Esophagus (tissue), 2 donors: ENCODE data around the gene STOX2. TPM values are rescaled to one million over a fixed set of nuclear protein-coding genes. Genes with fewer than 3 reads are reported as not detected.
"Not testable (repeated sequence)": the region's sequence is repeated elsewhere in the genome, so short reads cannot be mapped to it uniquely, and the experiment has no call there.

Experiments
- H3K27ac ChIP-seq, 2 donors: one replicate each; pipeline ENCODE4 v1.5.1; 2013; ENCODE audit warnings: low read depth in 2 of 2, mild to moderate bottlenecking in 2 of 2, inconsistent platforms in 1 of 2, low read length in 1 of 2, moderate library complexity in 1 of 2
- H3K27me3 ChIP-seq, 2 donors: one replicate each; pipeline ENCODE4 v1.6.1; 2013; ENCODE audit warnings: low read length in 2 of 2, control low read depth in 1 of 2, mild to moderate bottlenecking in 1 of 2; ENCODE audit not compliant: insufficient read depth in 2 of 2, control insufficient read depth in 1 of 2
- H3K36me3 ChIP-seq, 2 donors: one replicate each; pipeline ENCODE4 v1.6.1; 2013; ENCODE audit warnings: low read length in 1 of 2; ENCODE audit not compliant: control insufficient read depth in 2 of 2, insufficient read depth in 2 of 2
- H3K4me1 ChIP-seq, 2 donors: one replicate each; pipeline ENCODE4 v1.6.1; 2013; ENCODE audit warnings: low read length in 1 of 2; ENCODE audit not compliant: control insufficient read depth in 2 of 2, insufficient read depth in 2 of 2
- H3K4me3 ChIP-seq, 2 donors: one replicate each; pipeline ENCODE4 v1.5.1; 2013; ENCODE audit warnings: low read length in 2 of 2, mild to moderate bottlenecking in 2 of 2, low read depth in 1 of 2, moderate library complexity in 1 of 2
- H3K9me3 ChIP-seq, 2 donors: one replicate each; pipeline ENCODE4 v1.6.1; 2013; ENCODE audit warnings: mild to moderate bottlenecking in 2 of 2, low read depth in 1 of 2, low read length in 1 of 2, moderate library complexity in 1 of 2; ENCODE audit not compliant: control insufficient read depth in 2 of 2, insufficient read depth in 1 of 2
- WGBS, 2 donors: extraction: QIAGEN DNeasy Blood & Tissue Kit; methylation state at CpG; one replicate each; pipeline ENCODE4 v1.1.7; 2013; 5-methylcytosine and 5-hydroxymethylcytosine counted together
- polyA plus RNA-seq, 2 donors: library from polyadenylated mRNA; stranded (reverse); fragments of 200-250 nt; gene quantifications; one replicate each; pipeline ENCODE4 v1.2.3, GENCODE V29; 2013
- donor health status: healthy with polysubstance abuse.
- donor health status: Bipolar disorder and iron deficiency.

STOX2 gene
- polyA plus RNA-seq, 2 donors = 2.6 to 3.3 TPM

GRCh38 chr4:184028561-184029374 lies 123.7 kb downstream of the STOX2 start:
- Histone ChIP-seq H3K4me1 (no peaks in the 10 kb centered on the region), H3K27me3 (no peaks in the 10 kb centered on the region), H3K27ac (no peak overlapping the region), H3K9me3 (no peaks in the 10 kb centered on the region), H3K36me3 (no peaks in the 10 kb centered on the region), H3K4me3 (no peak overlapping the region)
- 59 to 68% methylated on average over 18 of the region's 18 CpGs for WGBS, 2 donors

- H3K27me3 ChIP-seq = no peaks in the 10 kb centered on the region
- no peaks in the 10 kb centered on the region for H3K4me1 ChIP-seq
- no peak overlapping the region for H3K4me3 ChIP-seq
- H3K27ac ChIP-seq = no peak overlapping the region
- no peaks in the 10 kb centered on the region for H3K36me3 ChIP-seq
- no peaks in the 10 kb centered on the region for H3K9me3 ChIP-seq
- 93 to 94% methylated on average over 11 of the region's 11 CpGs for WGBS, 2 donors
Observed at GRCh38 chr4:184030036-184030435, 124.9 kb downstream of the STOX2 start.

GRCh38 chr4:184030764-184031163 lies 125.7 kb downstream of the STOX2 start:
- no peaks in the 10 kb centered on the region for H3K9me3 ChIP-seq
- WGBS, 2 donors = 65 to 77% methylated on average over 1 of the region's 1 CpG
- no peaks in the 10 kb centered on the region for H3K27me3 ChIP-seq

GRCh38 chr4:184032091-184032490 lies 127.0 kb downstream of the STOX2 start:
- no peaks in the 10 kb centered on the region for H3K4me1 ChIP-seq
- no peaks in the 10 kb centered on the region for H3K27me3 ChIP-seq
- no peaks in the 10 kb centered on the region for H3K36me3 ChIP-seq
- WGBS, 2 donors = 88 to 95% methylated on average over 6 of the region's 6 CpGs
- H3K9me3 ChIP-seq = no peaks in the 10 kb centered on the region
- H3K4me3 ChIP-seq = no peak overlapping the region
- H3K27ac ChIP-seq = no peak overlapping the region

More at GRCh38 chr4:184030764-184031163, 125.7 kb downstream of the STOX2 start:
- Histone ChIP-seq H3K27ac (no peak overlapping the region), H3K36me3 (no peaks in the 10 kb centered on the region), H3K4me3 (no peak overlapping the region), H3K4me1 (no peaks in the 10 kb centered on the region)

GRCh38 chr4:184039963-184040383 lies 134.9 kb downstream of the STOX2 start:
- Histone ChIP-seq H3K9me3 (peaks cover 0 to 2% of the 10 kb centered on the region in 2 donors), H3K4me3 (peak overlapping the region; percentile 6 to 15), H3K27me3 (no peaks in the 10 kb centered on the region), H3K4me1 (no peaks in the 10 kb centered on the region), H3K27ac (no peak overlapping the region), H3K36me3 (no peaks in the 10 kb centered on the region)
- 22 to 24% methylated on average over 22 of the region's 22 CpGs for WGBS, 2 donors

GRCh38 chr4:184041156-184041555 lies 136.0 kb downstream of the STOX2 start:
- WGBS, 2 donors = 86 to 90% methylated on average over 10 of the region's 10 CpGs
- no peak overlapping the region for H3K27ac ChIP-seq
- H3K27me3 ChIP-seq = no peaks in the 10 kb centered on the region
- H3K4me1 ChIP-seq = no peaks in the 10 kb centered on the region
- no peak overlapping the region for H3K4me3 ChIP-seq
- no peaks in the 10 kb centered on the region for H3K36me3 ChIP-seq
- H3K9me3 ChIP-seq = peaks cover 0 to 2% of the 10 kb centered on the region in 2 donors

- Histone ChIP-seq H3K4me1 (no peaks in the 10 kb centered on the region), H3K4me3 (no peak overlapping the region), H3K36me3 (no peaks in the 10 kb centered on the region), H3K27me3 (no peaks in the 10 kb centered on the region), H3K9me3 (peaks cover 0 to 2% of the 10 kb centered on the region in 2 donors), H3K27ac (no peak overlapping the region)
- 76 to 77% methylated on average over 1 of the region's 1 CpG for WGBS, 2 donors
Observed at GRCh38 chr4:184046148-184046547, 141.0 kb downstream of the STOX2 start.

- 95 to 96% methylated on average over 4 of the region's 4 CpGs for WGBS, 2 donors
- not testable (repeated sequence) for H3K27ac ChIP-seq, H3K27me3 ChIP-seq, H3K4me3 ChIP-seq, H3K4me1 ChIP-seq, H3K36me3 ChIP-seq, H3K9me3 ChIP-seq
Observed at GRCh38 chr4:184051262-184051661, 146.2 kb downstream of the STOX2 start.

- no peaks in the 10 kb centered on the region for H3K4me1 ChIP-seq
- no peak overlapping the region for H3K27ac ChIP-seq
Observed at GRCh38 chr4:184052616-184053015, 147.5 kb downstream of the STOX2 start.

GRCh38 chr4:184053434-184053833 lies 148.3 kb downstream of the STOX2 start:
- WGBS, 2 donors = 48 to 59% methylated on average over 5 of the region's 5 CpGs
- no peaks in the 10 kb centered on the region for H3K27me3 ChIP-seq
- H3K9me3 ChIP-seq = peaks cover 0 to 2% of the 10 kb centered on the region in 2 donors
- H3K36me3 ChIP-seq = no peaks in the 10 kb centered on the region
- H3K27ac ChIP-seq = peak overlapping the region; percentile 5 to 14
- H3K4me1 ChIP-seq = no peaks in the 10 kb centered on the region
- no peak overlapping the region for H3K4me3 ChIP-seq

More at GRCh38 chr4:184052616-184053015, 147.5 kb downstream of the STOX2 start:
- WGBS, 2 donors = 85 to 91% methylated on average over 2 of the region's 2 CpGs
- Histone ChIP-seq H3K27me3 (no peaks in the 10 kb centered on the region), H3K4me3 (no peak overlapping the region), H3K9me3 (peaks cover 0 to 2% of the 10 kb centered on the region in 2 donors), H3K36me3 (no peaks in the 10 kb centered on the region)
